GM12864 (cell line): ENCODE results near the gene RASA2.

Source experiments
- DNase-seq: peaks from one replicate; pipeline ENCODE4 v3.0.0-alpha.2; 2011; ENCODE audit warnings: low read depth
- H3K4me3 ChIP-seq: 2 replicates; pipeline ENCODE4 v1.5.1; 2011; ENCODE audit warnings: mild to moderate bottlenecking, low read depth, low read length, control low read depth
- TF ChIP-seq, protein P1 (sequence below): IDR thresholded peaks from 2 replicates; pipeline ENCODE4 v1.5.1; 2011; ENCODE audit warnings: low read depth, mild to moderate bottlenecking, moderate library complexity, low read length, control low read depth, inconsistent platforms; ENCODE audit errors: missing control alignments

The RASA2 gene

DNA sequence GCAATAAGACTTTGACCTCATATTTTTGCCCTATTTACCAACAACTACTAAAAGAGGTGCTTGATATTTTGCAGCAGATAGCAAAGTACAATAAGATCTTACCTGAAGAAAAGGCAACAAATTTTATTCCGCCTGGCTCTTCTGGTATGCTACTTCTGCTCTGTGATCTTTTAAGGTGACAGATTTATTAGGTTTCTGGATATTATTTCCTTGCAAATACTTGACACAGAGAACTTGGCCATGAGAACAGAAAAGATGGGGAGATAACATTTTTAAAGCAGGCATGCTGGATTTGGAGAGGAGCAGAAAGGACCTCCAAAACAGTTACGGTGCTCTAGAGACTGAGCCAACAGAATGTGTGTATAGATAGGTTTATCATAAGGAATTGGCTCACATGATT, 164.6 kb downstream of the RASA2 start:
- no peak for DNase-seq
- TF ChIP-seq, protein P1, sequence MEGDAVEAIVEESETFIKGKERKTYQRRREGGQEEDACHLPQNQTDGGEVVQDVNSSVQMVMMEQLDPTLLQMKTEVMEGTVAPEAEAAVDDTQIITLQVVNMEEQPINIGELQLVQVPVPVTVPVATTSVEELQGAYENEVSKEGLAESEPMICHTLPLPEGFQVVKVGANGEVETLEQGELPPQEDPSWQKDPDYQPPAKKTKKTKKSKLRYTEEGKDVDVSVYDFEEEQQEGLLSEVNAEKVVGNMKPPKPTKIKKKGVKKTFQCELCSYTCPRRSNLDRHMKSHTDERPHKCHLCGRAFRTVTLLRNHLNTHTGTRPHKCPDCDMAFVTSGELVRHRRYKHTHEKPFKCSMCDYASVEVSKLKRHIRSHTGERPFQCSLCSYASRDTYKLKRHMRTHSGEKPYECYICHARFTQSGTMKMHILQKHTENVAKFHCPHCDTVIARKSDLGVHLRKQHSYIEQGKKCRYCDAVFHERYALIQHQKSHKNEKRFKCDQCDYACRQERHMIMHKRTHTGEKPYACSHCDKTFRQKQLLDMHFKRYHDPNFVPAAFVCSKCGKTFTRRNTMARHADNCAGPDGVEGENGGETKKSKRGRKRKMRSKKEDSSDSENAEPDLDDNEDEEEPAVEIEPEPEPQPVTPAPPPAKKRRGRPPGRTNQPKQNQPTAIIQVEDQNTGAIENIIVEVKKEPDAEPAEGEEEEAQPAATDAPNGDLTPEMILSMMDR: no peak
- H3K4me3 ChIP-seq: no peak overlapping the region

DNA sequence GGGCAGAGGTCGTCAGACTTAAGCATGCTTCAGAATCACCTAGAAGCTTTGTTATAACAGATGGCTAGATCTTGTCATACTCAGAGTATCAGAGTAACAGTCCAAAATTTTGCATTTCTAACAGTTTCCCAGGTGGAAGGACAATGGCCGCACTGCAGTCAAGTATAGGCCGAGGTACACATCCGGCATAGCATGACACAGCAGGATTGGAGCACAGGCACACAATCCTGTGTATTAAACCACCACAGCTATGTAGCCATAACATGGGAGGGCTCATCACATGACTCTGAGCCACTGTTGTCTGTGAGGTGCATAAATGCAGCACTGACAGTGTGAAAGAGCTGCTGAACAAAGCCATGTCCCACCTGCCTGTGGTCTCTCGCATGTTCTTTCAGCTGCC, 165.5 kb downstream of the RASA2 start:
- no peak overlapping the region for H3K4me3 ChIP-seq
- no peak for DNase-seq
- TF ChIP-seq, protein P1: no peak

DNA sequence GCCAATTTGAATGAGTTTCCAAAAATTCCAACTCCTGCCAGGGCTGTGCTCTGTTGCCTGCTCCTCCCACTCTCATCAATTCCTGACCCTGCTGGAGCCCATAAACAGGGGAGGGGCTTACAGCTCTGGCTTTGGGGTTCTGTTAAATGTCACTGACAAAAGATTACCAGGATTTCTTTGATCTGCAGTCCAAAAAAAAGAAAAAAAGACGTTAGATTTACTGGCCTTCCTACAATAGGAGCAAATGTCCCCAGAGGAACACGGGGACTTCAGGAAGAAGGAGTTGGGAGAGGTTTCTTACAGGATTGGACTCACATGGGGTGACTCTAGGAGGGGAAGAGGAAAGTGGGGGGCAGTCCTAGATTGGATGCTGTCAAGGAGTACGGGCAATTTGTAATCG, 167.0 kb downstream of the RASA2 start:
- TF ChIP-seq, protein P1: no peak
- H3K4me3 ChIP-seq: no peak overlapping the region
- no peak for DNase-seq

DNA sequence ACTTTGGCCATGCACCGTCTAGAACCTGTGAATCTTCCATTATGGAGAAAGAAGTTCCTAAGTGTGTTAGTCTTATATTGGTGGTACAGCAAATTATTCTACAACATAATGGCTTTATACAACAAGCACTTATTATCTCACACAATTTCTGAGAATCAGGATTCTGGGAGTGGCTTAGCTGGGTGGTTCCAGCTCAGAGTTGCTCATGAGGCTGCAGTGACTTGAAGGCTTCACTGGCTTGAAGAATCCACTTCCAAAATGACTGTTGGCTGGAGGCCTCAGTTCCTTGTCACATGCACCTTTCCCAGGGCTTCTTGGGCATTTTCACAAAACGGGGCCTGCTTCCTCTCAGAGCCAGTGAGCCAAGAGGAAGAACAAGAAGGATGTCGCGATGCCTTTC, 169.0 kb downstream of the RASA2 start:
- H3K4me3 ChIP-seq: no peak overlapping the region
- DNase-seq: no peak
- TF ChIP-seq, protein P1: no peak

DNA sequence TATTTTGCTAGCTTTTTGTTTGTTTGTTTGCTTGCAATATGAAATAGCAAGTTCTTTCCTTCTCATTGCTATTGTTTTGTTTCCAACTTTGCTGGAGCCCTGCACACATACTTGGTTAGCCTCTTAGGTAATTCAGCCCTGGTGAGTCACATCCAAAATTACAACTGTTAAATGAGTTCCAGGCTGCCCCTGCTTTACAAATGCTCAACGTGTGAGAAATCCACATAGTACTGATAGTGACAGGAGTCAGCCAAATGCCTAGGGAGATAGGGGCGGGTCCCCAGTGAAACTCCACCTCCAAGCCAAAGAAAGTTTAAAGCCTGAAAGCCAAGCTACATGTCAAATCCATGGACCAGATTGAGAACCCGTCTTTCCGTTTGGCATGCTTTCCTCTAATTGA, 169.9 kb downstream of the RASA2 start:
- TF ChIP-seq, protein P1: no peak
- H3K4me3 ChIP-seq: no peak overlapping the region
- no peak for DNase-seq

DNA sequence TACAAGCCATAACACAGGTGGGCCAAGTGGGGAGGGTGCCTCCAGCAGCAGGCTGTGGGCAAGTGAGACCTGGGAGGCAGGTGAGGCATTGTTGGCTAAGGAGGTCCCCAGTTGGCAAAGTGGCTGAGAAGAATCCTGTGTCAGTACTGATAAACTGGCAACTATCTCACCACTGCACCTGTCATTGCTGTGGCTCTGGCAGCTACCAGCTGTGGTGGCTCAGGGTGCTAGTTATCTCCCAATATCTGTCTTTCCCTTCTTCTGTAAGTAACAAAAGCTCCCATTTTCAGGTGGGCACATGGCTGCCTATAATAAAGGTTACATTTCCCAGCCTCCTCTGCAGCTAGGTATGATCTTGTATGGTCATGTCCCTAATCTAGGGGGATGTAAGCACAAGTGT, 170.7 kb downstream of the RASA2 start:
- TF ChIP-seq, protein P1: no peak
- no peak for DNase-seq
- H3K4me3 ChIP-seq: no peak overlapping the region

DNA sequence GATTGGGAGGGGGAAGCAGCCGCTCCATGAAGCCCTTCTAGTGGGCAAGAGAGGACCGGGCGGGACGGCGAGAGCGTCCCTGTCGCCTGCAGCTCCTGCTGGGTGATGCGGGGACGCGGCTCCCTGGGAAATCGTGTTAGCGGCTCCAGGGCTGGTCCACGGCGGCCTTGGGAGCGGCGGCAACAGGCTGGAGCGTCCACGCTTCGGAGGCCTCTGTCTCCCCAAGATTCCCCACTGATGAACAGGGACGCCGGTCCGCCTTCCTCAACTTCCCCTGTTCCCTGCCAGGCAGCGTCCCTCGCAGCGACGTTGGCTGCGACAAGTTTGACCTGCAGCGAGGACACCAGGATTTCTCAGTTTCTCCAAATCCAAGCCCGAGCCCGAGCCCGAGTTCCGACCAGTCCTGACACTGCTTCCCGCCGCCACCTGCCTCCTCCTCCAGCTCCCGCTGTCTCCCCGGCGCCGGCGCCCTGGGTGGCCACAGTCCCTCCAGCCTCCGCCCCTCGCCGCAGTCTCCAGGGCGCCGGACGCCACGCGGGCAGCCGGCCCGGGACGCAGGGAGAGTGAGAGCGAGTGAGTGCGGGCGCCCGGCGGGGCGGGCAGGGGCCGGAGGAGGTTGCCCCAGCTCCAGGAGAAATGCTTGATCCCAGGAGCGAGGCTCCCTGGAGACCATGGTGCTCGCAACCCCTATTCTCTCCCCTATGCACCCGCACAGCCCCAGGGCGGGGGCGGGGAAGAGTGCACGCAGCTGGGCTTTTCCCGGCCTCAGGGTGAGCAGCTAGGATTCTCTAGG, 173.2 kb downstream of the RASA2 start:
- no peak for DNase-seq
- no peak overlapping the region for H3K4me3 ChIP-seq
- TF ChIP-seq, protein P1: no peak
